ENCODE data around the gene PAK2. TPM values are rescaled to one million over a fixed set of nuclear protein-coding genes. Genes with fewer than 3 reads are reported as not detected.
"Not testable (repeated sequence)": the region's sequence is repeated elsewhere in the genome, so short reads cannot be mapped to it uniquely, and the experiment has no call there.

Gene PAK2
- total and polyA plus RNA-seq, 2 donors from 2014 or later = 13.4 to 67.1 TPM

DNA sequence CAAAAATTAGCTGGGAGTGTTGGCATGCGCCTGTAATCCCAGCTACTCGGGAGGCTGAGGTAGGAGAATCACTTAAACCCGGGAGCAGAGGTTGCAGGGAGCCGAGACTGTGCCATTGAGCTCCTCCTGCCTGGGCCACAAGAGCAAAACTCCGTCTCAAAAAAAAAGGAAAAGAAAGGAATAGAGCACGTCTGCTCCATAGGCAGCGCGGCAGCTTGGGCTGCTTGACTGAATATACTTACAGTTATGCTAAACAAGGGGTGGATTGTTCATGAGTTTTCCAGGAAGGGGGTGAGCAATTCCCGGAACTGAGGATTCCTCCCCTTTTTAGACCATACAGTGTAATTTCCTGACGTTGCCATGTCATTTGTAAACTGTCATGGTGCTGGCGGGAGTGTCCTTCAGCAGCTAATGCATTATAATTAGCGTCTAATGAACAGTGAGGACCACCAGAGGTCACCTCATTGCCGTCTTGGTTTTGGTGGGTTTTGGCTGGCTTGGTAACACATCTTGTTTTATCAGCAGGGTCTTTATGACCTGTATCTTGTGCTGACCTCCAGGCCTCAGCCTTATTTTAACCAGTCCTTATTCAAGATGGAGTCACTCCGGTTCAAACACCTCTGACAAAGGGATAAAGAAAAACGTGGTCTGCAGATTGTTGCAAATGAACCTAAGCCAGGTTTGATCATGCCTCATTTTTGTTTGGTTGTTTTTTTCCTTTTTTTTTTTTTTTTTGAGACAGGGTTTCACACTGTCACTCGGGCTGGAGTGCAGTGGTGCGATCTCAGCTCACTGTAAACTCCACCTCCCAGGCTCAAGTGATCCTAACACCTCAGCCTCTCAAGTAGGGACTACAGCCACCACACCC, 103.1 kb downstream of the PAK2 start:
- Histone ChIP-seq H3K36me3 (ENCODE audit: control insufficient read depth in 2 of 3, insufficient read depth in 3 of 3, low read length in 3 of 3) (no peaks in the 10 kb centered on the region), H3K9me3 (ENCODE audit: control insufficient read depth in 2 of 3, insufficient read depth in 1 of 3, low read length in 3 of 3) (no peaks in the 10 kb centered on the region), H3K4me3 (ENCODE audit: low read length in 3 of 3) (no peak overlapping the region), H3K27me3 (ENCODE audit: control insufficient read depth, insufficient read depth, low read length) (no peaks in the 10 kb centered on the region), H3K27ac (ENCODE audit: low read depth in 2 of 2, low read length in 2 of 2) (no peak overlapping the region), H3K4me1 (ENCODE audit: control insufficient read depth in 2 of 3, insufficient read depth in 2 of 3, low read depth in 1 of 3, low read length in 3 of 3) (no peaks in the 10 kb centered on the region), H3K9ac (ENCODE audit: low read length in 3 of 3) (no peak overlapping the region)
- DNase-seq (no peak), FAIRE-seq (no peak)
- TF ChIP-seq, protein P1, sequence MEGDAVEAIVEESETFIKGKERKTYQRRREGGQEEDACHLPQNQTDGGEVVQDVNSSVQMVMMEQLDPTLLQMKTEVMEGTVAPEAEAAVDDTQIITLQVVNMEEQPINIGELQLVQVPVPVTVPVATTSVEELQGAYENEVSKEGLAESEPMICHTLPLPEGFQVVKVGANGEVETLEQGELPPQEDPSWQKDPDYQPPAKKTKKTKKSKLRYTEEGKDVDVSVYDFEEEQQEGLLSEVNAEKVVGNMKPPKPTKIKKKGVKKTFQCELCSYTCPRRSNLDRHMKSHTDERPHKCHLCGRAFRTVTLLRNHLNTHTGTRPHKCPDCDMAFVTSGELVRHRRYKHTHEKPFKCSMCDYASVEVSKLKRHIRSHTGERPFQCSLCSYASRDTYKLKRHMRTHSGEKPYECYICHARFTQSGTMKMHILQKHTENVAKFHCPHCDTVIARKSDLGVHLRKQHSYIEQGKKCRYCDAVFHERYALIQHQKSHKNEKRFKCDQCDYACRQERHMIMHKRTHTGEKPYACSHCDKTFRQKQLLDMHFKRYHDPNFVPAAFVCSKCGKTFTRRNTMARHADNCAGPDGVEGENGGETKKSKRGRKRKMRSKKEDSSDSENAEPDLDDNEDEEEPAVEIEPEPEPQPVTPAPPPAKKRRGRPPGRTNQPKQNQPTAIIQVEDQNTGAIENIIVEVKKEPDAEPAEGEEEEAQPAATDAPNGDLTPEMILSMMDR (IDR thresholded peaks at IDR 0.05; ENCODE audit: borderline replicate concordance, extremely low read depth, insufficient read depth) = no peak
- intact Hi-C loops (cut with DNase I) = no loop called here

DNA sequence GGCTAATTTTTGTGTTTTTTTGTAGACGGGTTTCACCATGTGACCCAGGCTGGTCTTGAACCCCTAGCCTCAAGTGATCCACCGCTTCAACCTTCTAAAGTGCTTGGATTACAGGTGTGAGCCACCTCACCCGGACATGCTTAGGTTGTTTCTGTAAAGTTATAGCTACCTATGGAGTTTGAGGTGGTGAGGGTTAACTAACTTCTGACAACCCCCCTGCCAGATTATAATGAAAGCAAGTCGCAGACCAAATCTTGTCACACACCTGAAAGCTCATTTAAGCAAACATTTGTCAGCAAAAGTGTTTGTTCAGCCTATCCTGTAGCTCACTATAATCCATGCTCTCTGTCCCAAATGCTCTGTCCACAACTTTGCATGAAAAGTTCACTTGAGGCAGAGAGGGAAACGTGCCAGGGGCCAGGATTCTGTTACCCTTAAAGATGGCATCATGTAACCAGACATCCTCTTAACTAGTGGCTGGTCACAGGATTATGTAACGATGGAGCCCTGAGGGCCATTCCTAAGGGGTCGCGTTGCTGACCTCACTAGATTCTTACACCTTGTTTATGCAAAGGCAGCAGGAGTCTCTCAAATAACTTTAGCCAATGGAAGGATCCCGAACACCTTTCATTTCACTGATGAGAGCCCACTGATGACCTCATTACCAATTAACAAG, 103.9 kb downstream of the PAK2 start:
- TF ChIP-seq, protein P1 (IDR thresholded peaks at IDR 0.05; ENCODE audit: borderline replicate concordance, extremely low read depth, insufficient read depth) = no peak

DNA sequence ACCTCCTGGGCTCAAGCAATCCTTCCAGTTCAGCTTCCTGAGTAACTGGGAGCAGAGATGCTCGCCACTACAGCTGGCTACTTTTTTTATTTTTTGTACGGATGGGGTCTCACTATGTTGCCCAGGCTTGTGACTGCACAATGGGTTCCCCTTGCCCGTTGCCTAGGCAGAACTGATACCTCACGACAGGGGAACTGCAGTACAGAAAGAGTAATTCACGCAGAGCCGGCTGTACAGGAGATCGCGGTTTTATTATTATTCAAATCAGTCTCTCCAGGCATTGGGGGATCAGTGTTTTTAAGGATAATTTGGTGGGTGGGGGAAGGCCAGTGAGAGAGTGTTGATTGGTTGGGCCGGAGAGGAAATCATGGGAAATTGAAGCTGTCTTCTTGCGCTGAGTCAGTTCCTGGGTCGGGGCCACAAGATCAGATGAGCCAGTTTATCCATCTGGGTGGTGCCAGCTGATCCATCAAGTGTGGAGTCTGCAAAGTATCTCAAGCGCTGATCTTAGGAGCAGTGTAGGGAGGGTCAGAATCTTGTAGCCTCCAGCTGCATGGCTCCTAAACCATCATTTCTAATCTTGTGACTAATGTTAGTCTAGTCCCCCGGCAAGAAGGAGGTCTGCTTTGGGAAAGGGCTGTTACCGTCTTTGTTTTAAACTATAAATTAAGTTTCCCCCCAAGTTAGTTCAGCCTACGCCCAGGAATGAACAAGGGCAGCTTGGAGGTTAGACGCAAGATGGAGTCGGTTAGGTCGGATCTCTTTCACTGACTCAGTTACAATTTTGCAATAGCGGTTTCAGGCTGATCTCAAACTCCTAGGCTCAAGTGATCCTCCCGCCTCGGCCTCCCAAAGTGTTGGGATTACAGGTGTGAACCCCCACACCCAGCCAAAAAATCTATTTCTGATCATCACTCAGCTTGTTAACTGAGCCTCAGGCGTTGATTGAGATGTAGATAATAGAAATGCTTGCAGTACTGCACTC, 104.9 kb downstream of the PAK2 start:
- DNase-seq; intact Hi-C loops (cut with DNase I); H3K27ac ChIP-seq (ENCODE audit: low read depth in 2 of 2, low read length in 2 of 2); H3K9me3 ChIP-seq (ENCODE audit: control insufficient read depth in 2 of 3, insufficient read depth in 1 of 3, low read length in 3 of 3); H3K4me1 ChIP-seq (ENCODE audit: control insufficient read depth in 2 of 3, insufficient read depth in 2 of 3, low read depth in 1 of 3, low read length in 3 of 3); H3K36me3 ChIP-seq (ENCODE audit: control insufficient read depth in 2 of 3, insufficient read depth in 3 of 3, low read length in 3 of 3); H3K4me3 ChIP-seq (ENCODE audit: low read length in 3 of 3); FAIRE-seq; H3K9ac ChIP-seq (ENCODE audit: low read length in 3 of 3); H3K27me3 ChIP-seq (ENCODE audit: control insufficient read depth, insufficient read depth, low read length): not testable (repeated sequence)

More for the DNA sequence above, 103.9 kb downstream of the PAK2 start:
- H3K27me3 ChIP-seq (ENCODE audit: control insufficient read depth, insufficient read depth, low read length) = no peaks in the 10 kb centered on the region
- H3K9ac ChIP-seq (ENCODE audit: low read length in 3 of 3) = peak overlapping the region in 1 of 3 donors; percentile 1
- peak in 3 of 5 donors; percentile 16 to 21 (median 18) for DNase-seq
- intact Hi-C loops (cut with DNase I) = no loop called here
- H3K27ac ChIP-seq (ENCODE audit: low read depth in 2 of 2, low read length in 2 of 2) = no peak overlapping the region
- no peaks in the 10 kb centered on the region for H3K36me3 ChIP-seq (ENCODE audit: control insufficient read depth in 2 of 3, insufficient read depth in 3 of 3, low read length in 3 of 3)
- H3K4me3 ChIP-seq (ENCODE audit: low read length in 3 of 3) = no peak overlapping the region
- H3K9me3 ChIP-seq (ENCODE audit: control insufficient read depth in 2 of 3, insufficient read depth in 1 of 3, low read length in 3 of 3) = no peaks in the 10 kb centered on the region
- H3K4me1 ChIP-seq (ENCODE audit: control insufficient read depth in 2 of 3, insufficient read depth in 2 of 3, low read depth in 1 of 3, low read length in 3 of 3) = no peaks in the 10 kb centered on the region
- FAIRE-seq = no peak

DNA sequence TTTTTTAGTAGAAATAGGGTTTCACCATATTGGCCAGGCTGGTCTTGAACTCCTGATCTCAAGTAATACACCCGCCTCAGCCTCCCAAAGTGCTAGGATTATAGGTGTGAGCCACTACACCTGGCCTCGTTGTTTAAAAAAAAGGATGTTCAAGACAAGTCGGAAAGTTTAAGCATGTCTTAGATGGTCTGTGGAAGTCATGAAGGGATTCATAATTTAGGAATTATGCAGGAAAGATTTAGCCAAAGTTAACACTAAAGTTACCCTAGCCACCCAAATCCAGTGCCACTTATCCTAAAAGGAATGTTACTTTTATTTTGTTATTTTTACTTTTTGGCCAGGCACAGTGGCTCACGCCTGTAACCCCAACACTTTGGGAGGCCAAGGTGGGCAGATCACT, 108.7 kb downstream of the PAK2 start:
- H3K9me3 ChIP-seq (ENCODE audit: control insufficient read depth in 2 of 3, insufficient read depth in 1 of 3, low read length in 3 of 3); FAIRE-seq; DNase-seq; H3K27ac ChIP-seq (ENCODE audit: low read depth in 2 of 2, low read length in 2 of 2); intact Hi-C loops (cut with DNase I); H3K36me3 ChIP-seq (ENCODE audit: control insufficient read depth in 2 of 3, insufficient read depth in 3 of 3, low read length in 3 of 3); H3K9ac ChIP-seq (ENCODE audit: low read length in 3 of 3); H3K27me3 ChIP-seq (ENCODE audit: control insufficient read depth, insufficient read depth, low read length); H3K4me3 ChIP-seq (ENCODE audit: low read length in 3 of 3); H3K4me1 ChIP-seq (ENCODE audit: control insufficient read depth in 2 of 3, insufficient read depth in 2 of 3, low read depth in 1 of 3, low read length in 3 of 3): not testable (repeated sequence)

All from kidney (tissue), 14 donors.